UCSD-AML1 (cell line): ENCODE data around the gene MKKS.

Experiments used
- DNase-seq: peaks from one replicate; lab custom pipeline; 2025; ENCODE audit not compliant: unreplicated experiment; lab: John Stamatoyannopoulos, UW

Gene MKKS

DNA sequence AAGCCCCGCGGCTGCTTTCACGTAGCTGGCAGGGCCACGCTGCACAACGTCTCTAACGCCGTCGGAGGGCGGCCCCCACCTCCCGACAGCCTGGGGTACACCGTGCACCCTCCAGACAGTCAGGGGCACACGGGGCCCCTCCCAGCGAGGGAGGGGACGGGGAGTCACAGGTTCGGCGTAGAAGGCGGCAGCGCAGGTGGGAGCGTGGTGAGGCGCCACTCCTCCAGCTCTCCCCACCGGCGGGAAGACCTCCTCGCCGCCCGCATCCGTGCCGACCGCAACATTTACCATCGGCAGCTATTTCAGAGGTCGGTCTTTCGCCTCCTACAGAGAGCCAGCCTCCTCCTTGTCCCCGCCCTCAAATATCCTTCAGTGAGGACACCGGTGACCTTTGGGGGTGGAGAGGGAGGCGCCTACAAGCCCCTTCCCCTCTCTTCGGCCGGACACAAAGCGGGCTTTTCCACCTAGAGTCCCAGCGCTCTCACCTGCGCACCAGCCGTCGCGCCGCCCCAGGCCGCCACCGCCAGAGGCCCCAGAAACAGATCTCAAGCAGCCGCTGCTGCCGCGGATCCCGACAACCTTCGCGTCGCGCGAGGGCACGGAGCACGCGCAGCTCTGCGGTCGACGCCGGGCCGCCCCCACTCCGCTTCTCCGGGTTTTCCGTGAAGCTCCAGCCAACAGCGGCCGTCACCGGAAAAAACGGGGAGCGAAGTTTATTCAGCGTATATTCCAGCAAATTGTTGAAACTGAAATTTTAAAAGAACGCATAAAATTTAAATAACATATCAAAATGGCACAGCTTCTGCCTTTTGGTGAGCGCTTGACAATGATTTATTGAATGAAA lies at the start of gene MKKS:
Gene MKKS, minus strand, starts transcription at position 600 of the 844 bp plus-strand sequence. CDS start 20,708 bp downstream, outside the sequence.
- DNase-seq: peak; percentile 89

- no peak for DNase-seq
These were observed 49.7 kb upstream of the MKKS start for GRCh38 chr20:10483691-10484090.

GRCh38 chr20:10481676-10482075 lies 47.7 kb upstream of the MKKS start:
- no peak for DNase-seq

- no peak for DNase-seq
These were observed 44.9 kb upstream of the MKKS start for GRCh38 chr20:10478930-10479329.

- no peak for DNase-seq
These were observed 44.2 kb upstream of the MKKS start for GRCh38 chr20:10478205-10478604.

GRCh38 chr20:10476319-10476724 lies 42.3 kb upstream of the MKKS start:
- DNase-seq: no peak

GRCh38 chr20:10475225-10475624 lies 41.2 kb upstream of the MKKS start:
- no peak for DNase-seq

- DNase-seq: peak; percentile 73
These were observed 40.7 kb upstream of the MKKS start for GRCh38 chr20:10474606-10475184.

DNA sequence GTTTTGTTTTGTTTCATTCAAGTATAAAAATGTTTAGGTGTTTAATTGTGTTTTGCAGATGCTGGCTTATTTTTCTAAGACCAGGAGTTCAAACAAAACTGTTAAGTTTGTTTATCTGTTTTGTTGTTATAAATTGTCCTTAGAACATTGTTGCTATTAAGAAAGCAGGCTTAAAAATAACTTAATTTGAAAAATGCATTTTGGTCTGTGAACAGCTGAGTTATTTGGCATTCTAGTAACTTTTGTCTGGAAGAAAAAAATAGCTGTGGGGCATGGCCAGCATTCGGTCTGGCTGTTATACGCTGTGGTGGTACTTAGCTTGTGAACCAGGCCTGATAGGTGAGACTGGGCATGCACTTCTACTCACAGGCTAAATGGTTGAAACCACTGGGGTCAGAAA lies 38.8 kb upstream of the MKKS start:
- DNase-seq: no peak

DNA sequence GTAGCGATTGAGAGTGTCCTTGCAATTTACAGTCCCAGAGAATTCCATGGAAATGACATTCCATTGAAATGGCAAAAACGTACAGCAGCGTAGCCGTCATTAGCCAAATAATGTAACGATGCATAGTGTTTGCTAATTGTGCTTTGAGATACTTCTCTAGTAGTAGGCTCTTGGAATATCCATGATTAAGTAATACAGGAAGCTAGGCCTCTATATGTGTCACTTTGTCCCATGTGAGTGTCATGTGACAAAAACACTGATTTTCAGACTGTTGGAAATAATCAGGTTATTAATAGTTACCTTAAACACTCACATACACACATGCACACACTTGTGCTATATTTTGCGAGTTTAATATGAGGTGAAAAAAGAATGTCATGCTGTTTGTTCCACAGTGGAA lies 36.3 kb upstream of the MKKS start:
- no peak for DNase-seq

GRCh38 chr20:10469599-10469998 lies 35.6 kb upstream of the MKKS start:
- peak; percentile 25 for DNase-seq

GRCh38 chr20:10469056-10469455 lies 35.0 kb upstream of the MKKS start:
- DNase-seq: no peak

DNA sequence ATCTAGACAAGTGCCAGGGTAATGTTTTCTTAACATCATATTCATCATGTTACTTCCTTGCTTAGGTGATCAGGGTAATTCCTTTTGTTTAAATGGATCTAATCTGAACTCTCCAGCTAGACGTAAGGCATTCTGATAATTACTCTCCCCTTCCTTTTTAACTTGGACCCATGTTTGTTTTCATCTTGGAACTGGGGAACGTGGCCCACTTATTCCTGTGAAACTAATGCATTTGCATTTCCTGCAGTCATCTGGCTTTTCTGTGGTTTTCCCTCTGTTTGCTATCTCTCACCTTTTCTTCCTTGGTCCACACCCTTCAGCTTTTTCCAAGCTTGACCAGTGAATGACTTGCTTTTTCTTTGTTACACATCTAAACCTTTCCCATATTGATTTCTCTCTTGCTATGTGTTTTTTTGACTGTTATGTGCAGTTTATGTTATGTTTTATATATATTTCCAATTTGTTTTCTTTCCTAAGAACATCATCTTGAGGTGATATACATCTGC lies 34.4 kb upstream of the MKKS start:
- no peak for DNase-seq

- no peak for DNase-seq
These were observed 33.8 kb upstream of the MKKS start for GRCh38 chr20:10467681-10468339.

DNA sequence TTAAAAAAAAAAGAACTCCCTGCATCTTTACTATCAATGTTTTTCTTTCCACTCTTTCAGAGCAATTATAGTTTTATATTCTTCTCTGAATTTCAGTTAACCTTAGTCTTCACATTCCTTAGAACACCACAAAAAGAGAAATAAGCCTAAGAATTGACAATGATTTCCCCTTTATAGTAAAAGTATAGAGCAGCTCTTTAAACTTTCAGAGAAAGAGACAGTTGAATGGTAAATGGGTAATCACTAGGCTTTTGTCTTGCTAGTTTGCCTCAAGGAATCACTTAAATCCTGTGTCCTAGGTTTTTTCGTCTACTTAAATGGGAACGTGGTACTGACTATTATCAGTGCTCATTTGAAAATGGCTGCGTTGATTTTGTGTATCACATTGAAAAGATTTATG lies 32.8 kb upstream of the MKKS start:
- DNase-seq: no peak

DNA sequence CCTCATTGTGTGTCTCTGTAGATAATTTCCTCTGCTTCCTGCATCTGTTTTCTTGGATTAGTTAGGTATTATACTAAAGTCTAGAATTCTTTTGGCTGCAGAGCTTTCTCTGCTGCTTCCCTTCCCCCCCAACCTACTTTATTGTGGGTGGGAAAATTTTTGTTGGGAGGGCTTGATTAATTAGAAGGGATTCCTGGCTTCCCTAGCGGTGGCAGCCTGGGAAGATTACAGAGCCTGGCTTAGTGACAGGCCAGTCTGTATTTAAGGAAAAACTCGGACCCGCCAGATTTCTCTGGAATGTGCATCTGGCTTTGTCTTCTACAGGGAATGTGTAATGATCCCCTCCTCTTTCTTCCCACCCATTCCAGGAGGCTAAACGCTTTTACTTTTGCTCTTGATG lies 32.3 kb upstream of the MKKS start:
- no peak for DNase-seq

- no peak for DNase-seq
These were observed 31.1 kb upstream of the MKKS start for GRCh38 chr20:10465135-10465534.

GRCh38 chr20:10463622-10464021 lies 29.6 kb upstream of the MKKS start:
- no peak for DNase-seq

DNA sequence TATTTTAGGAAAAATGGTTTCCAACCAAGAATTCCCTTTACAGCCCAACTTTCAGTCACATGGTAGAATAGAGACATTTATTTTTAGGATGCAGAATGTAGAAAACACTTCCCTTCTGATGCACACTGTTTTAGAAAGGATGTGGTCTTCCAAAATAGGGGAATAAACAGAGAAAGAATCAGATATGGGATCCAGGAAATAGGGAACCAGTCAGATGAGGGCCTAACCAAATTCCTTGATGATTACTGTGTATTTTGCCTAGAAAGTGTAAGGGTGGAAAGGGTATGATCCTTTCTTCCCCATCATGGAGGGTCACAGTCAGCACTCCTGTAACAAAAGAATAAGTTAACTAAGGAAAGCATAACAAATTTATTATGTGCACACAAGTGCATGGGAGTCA lies 28.5 kb upstream of the MKKS start:
- DNase-seq: no peak

- DNase-seq: no peak
These were observed 27.5 kb upstream of the MKKS start for GRCh38 chr20:10461495-10461894.

DNA sequence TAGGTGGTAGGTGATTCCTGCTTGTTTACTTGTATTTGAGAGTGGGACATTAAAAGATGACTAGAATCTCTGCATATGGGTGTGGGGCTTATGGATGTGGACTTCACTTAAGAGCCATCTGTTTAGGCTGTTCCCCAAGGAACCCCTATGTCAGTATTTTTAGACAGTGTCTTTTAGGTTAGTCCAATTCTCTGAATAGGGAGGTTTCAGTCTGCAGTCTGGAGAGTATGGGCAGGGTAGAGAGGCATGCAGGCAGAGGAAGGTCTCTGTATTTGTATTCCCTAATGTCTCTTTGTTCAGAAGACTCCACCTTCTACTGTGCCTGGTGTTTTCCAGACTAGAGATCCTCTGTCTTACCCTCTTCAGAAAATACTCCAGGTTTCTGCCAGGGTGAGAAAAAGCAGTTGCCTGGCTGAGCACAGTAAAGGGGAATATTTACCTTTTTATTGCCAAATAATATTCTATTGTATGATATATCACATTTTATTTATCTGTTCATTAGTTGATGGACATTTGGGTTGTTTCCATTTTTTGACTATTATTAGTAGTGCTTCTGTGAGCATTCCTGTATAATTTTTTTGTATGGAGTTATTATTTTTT lies 20.2 kb upstream of the MKKS start:
- no peak for DNase-seq

GRCh38 chr20:10453241-10453640 lies 19.2 kb upstream of the MKKS start:
- peak; percentile 69 for DNase-seq
